Body of pancreas (tissue), 4 donors: ENCODE data around the gene SFRP4. TPM values are rescaled to one million over a fixed set of nuclear protein-coding genes. Genes with fewer than 3 reads are reported as not detected.

Experiments used
- ATAC-seq: fragments of 150-250 bp; one replicate; pipeline ENCODE4 v1.9.1; 2016
- DNase-seq, 4 donors: peaks; one replicate each; pipeline ENCODE4 v3.0.0-alpha.2; 2019
- H3K27ac ChIP-seq, 4 donors: fragments of 200-600 bp; sonication (generic); 1 replicate in 3 of 4; 2 replicates in 1 of 4; pipeline versions ENCODE4 v1.5.1 to v1.6.1; 2016 to 2019; ENCODE audit warnings: mild to moderate bottlenecking in 1 of 4, mixed read lengths in 1 of 4, moderate library complexity in 1 of 4
- H3K27me3 ChIP-seq, 2 donors: fragments of 200-600 bp; sonication (generic); one replicate each; pipeline ENCODE4 v1.6.0; 2016; ENCODE audit warnings: mild to moderate bottlenecking in 1 of 2
- H3K36me3 ChIP-seq, 2 donors: fragments of 200-600 bp; sonication (generic); replicated peaks in 1 of 2; 2 replicates each; pipeline ENCODE4 v1.5.1; 2016; ENCODE audit warnings: low read depth in 2 of 2; ENCODE audit not compliant: insufficient read depth in 1 of 2
- H3K4me1 ChIP-seq: fragments of 200-600 bp; sonication (generic); one replicate; pipeline ENCODE4 v1.6.0; 2016
- H3K4me3 ChIP-seq, 2 donors: fragments of 200-600 bp; sonication (generic); 1 replicate in 1 of 2; 2 replicates in 1 of 2; pipeline ENCODE4 v1.5.1; 2016 to 2019
- H3K9me3 ChIP-seq, 3 donors: fragments of 200-600 bp; sonication (generic); 1 replicate in 2 of 3; 2 replicates in 1 of 3; pipeline ENCODE4 v1.5.1; 2016
- CTCF ChIP-seq, 7 experiments: fragments of 450-650 bp in 4 of 7; fragments of 200-600 bp in 3 of 7; sonication (generic) in 3 of 7; IDR thresholded peaks; one replicate each; pipeline ENCODE4 v1.5.1; 2016 to 2019; ENCODE audit warnings: antibody characterized with exemption in 7 of 7
- POLR2A ChIP-seq, 3 donors: fragments of 450-650 bp; IDR thresholded peaks; one replicate each; pipeline ENCODE4 v1.6.1; 2016; ENCODE audit warnings: antibody characterized with exemption in 3 of 3, mild to moderate bottlenecking in 2 of 3
- WGBS, 2 donors: methylation state at CpG; one replicate each; pipeline ENCODE4 v1.1.5; 2017; 5-methylcytosine and 5-hydroxymethylcytosine counted together
- intact Hi-C: fragments of 100-400 bp; cut with DNase I; formaldehyde crosslinking; loops from one replicate; pipeline ENCODE4 v1.15.1; 2023
- total RNA-seq, 2 donors: library from RNA; depleted of rRNA; stranded (reverse); fragments of >200 nt; gene quantifications; one replicate each; pipeline ENCODE4 v1.1.0, GENCODE V29; 2016

SFRP4 gene
- total RNA-seq: 1 to 10 TPM; 5.3 to 9.1 TPM

- TF ChIP-seq CTCF (IDR thresholded peaks at IDR 0.05) (peak; percentile 60 to 84 (median 76)), POLR2A (IDR thresholded peaks at IDR 0.05) (peak in 2 of 3 donors; percentile 23 to 31)
- peaks cover 0 to 3% of the 10 kb centered on the region in 2 donors for H3K27me3 ChIP-seq
- intact Hi-C loops: no loop called here
- ATAC-seq (peak; percentile 67), DNase-seq (peak; percentile 61 to 80 (median 72))
- peaks cover 31% of the 10 kb centered on the region for H3K4me1 ChIP-seq
- no peaks in the 10 kb centered on the region for H3K9me3 ChIP-seq
- H3K27ac ChIP-seq: peak within 1 kb of the TSS in 3 of 4 donors; percentile 27 to 64 (median 36)
- H3K36me3 ChIP-seq: no peaks in the 10 kb centered on the region
- H3K4me3 ChIP-seq: peak within 1 kb of the TSS in 1 of 2 donors; percentile 38
- 1 to 2% methylated on average over 20 to 46 of the region's 46 CpGs for WGBS, 2 donors
These were observed at the start of gene SFRP4 for GRCh38 chr7:37916673-37917660. TSS of gene SFRP4 (minus strand) at chr7:37916817. CDS start at chr7:37916537, 280 bp downstream.

GRCh38 chr7:37964196-37964595 lies 47.6 kb upstream of the SFRP4 start:
- Histone ChIP-seq H3K9me3 (no peaks in the 10 kb centered on the region), H3K27me3 (no peaks in the 10 kb centered on the region), H3K4me3 (no peak overlapping the region), H3K36me3 (no peaks in the 10 kb centered on the region), H3K4me1 (no peaks in the 10 kb centered on the region), H3K27ac (no peak overlapping the region)
- 67 to 83% methylated on average over 5 of the region's 5 CpGs for WGBS, 2 donors
- DNase-seq (no peak), ATAC-seq (no peak)
- intact Hi-C loops: no loop called here
- no peak for TF ChIP-seq CTCF (IDR thresholded peaks at IDR 0.05)
- no peak for TF ChIP-seq POLR2A (IDR thresholded peaks at IDR 0.05)

GRCh38 chr7:37961251-37961650 lies 44.6 kb upstream of the SFRP4 start:
- 81 to 88% methylated on average over 4 to 5 of the region's 5 CpGs for WGBS, 2 donors
- H3K9me3 ChIP-seq: no peaks in the 10 kb centered on the region
- H3K27me3 ChIP-seq: no peaks in the 10 kb centered on the region
- DNase-seq: no peak
- ATAC-seq: no peak
- H3K4me1 ChIP-seq: no peaks in the 10 kb centered on the region
- H3K4me3 ChIP-seq: no peak overlapping the region
- H3K36me3 ChIP-seq: no peaks in the 10 kb centered on the region
- TF ChIP-seq CTCF (IDR thresholded peaks at IDR 0.05) (no peak), POLR2A (IDR thresholded peaks at IDR 0.05) (no peak)
- intact Hi-C loops: no loop called here
- H3K27ac ChIP-seq: no peak overlapping the region

- TF ChIP-seq CTCF (IDR thresholded peaks at IDR 0.05): no peak
- no peak for TF ChIP-seq POLR2A (IDR thresholded peaks at IDR 0.05)
- ATAC-seq (no peak), DNase-seq (no peak)
- Histone ChIP-seq H3K4me1 (no peaks in the 10 kb centered on the region), H3K27me3 (no peaks in the 10 kb centered on the region), H3K27ac (no peak overlapping the region), H3K4me3 (no peak overlapping the region), H3K9me3 (no peaks in the 10 kb centered on the region), H3K36me3 (no peaks in the 10 kb centered on the region)
- intact Hi-C loops: no loop called here
- WGBS, 2 donors: 83 to 84% methylated on average over 2 of the region's 2 CpGs
These were observed 43.9 kb upstream of the SFRP4 start for GRCh38 chr7:37960483-37960882.
